Ishikawa (cell line): ENCODE measurements around the gene COL4A4.

Experiments used
- CEBPB ChIP-seq: IDR thresholded peaks from 2 replicates; pipeline ENCODE4 v1.6.1; 2012
- CREB1 ChIP-seq: IDR thresholded peaks from 2 replicates; pipeline ENCODE4 v1.6.1; 2012; ENCODE audit warnings: low read depth
- EGR1 ChIP-seq: IDR thresholded peaks from 2 replicates; pipeline ENCODE4 v1.6.1; 2012
- EP300 ChIP-seq: IDR thresholded peaks from 2 replicates; pipeline ENCODE4 v1.6.1; 2012; ENCODE audit warnings: borderline replicate concordance
- FOXM1 ChIP-seq: IDR thresholded peaks from 2 replicates; pipeline ENCODE4 v1.6.1; 2012; ENCODE audit warnings: low read depth, borderline replicate concordance
- MAX ChIP-seq: IDR thresholded peaks from 2 replicates; pipeline ENCODE4 v1.6.1; 2012
- NFIC ChIP-seq: IDR thresholded peaks from 2 replicates; pipeline ENCODE4 v1.6.1; 2012
- RAD21 ChIP-seq: IDR thresholded peaks from 2 replicates; pipeline ENCODE4 v1.6.1; 2012; ENCODE audit warnings: low read depth
- REST ChIP-seq: IDR thresholded peaks from 2 replicates; pipeline ENCODE4 v1.6.1; 2012; ENCODE audit warnings: low read depth, mild to moderate bottlenecking
- TAF1 ChIP-seq: IDR thresholded peaks from 2 replicates; pipeline ENCODE4 v1.6.1; 2012; ENCODE audit warnings: low read depth, mild to moderate bottlenecking
- TCF12 ChIP-seq: IDR thresholded peaks from 2 replicates; pipeline ENCODE4 v1.6.1; 2012; ENCODE audit warnings: low read depth
- TEAD4 ChIP-seq: IDR thresholded peaks from 2 replicates; pipeline ENCODE4 v1.6.1; 2012
- USF1 ChIP-seq: IDR thresholded peaks from 2 replicates; pipeline ENCODE4 v1.6.1; 2012
- YY1 ChIP-seq: IDR thresholded peaks from 2 replicates; pipeline ENCODE4 v1.6.1; 2012; ENCODE audit warnings: low read depth
- ZBTB7A ChIP-seq: IDR thresholded peaks from 2 replicates; pipeline ENCODE4 v1.6.1; 2012; ENCODE audit warnings: low read depth

Gene COL4A4

GRCh38 chr2:226970362-226970761, 193.6 kb downstream of the COL4A4 start:
- TF ChIP-seq MAX (no peak), TCF12 (no peak), ZBTB7A (no peak), CEBPB (no peak)

GRCh38 chr2:226969417-226970080, 194.5 kb downstream of the COL4A4 start:
- no peak for TF ChIP-seq USF1
- TF ChIP-seq NFIC = no peak
- TF ChIP-seq FOXM1 = no peak
- no peak for TF ChIP-seq RAD21
- no peak for TF ChIP-seq TCF12
- no peak for TF ChIP-seq EP300
- TF ChIP-seq ZBTB7A = no peak
- no peak for TF ChIP-seq TAF1
- TF ChIP-seq MAX = no peak

GRCh38 chr2:226965376-226965775, 198.6 kb downstream of the COL4A4 start:
- TF ChIP-seq ZBTB7A (no peak), TAF1 (no peak), NFIC (no peak), TCF12 (no peak), CREB1 (no peak)

GRCh38 chr2:226963528-226963927, 200.5 kb downstream of the COL4A4 start:
- no peak for TF ChIP-seq ZBTB7A
- TF ChIP-seq TEAD4 = peak; percentile 49
- TF ChIP-seq MAX = no peak
- no peak for TF ChIP-seq CEBPB
- TF ChIP-seq NFIC = no peak

- TF ChIP-seq ZBTB7A (no peak), YY1 (no peak), NFIC (no peak), REST (no peak), TEAD4 (no peak), USF1 (no peak), RAD21 (no peak), CEBPB (no peak), TCF12 (no peak), EP300 (no peak), TAF1 (no peak), EGR1 (no peak), FOXM1 (no peak), MAX (no peak)
Measured at GRCh38 chr2:226962176-226962773, 201.7 kb downstream of the COL4A4 start.

GRCh38 chr2:226959418-226959817, 204.6 kb downstream of the COL4A4 start:
- TF ChIP-seq EGR1 (no peak), TEAD4 (no peak), RAD21 (no peak), ZBTB7A (no peak), TAF1 (no peak), YY1 (no peak), USF1 (no peak), CREB1 (no peak), EP300 (no peak), NFIC (no peak), MAX (no peak), REST (no peak), FOXM1 (no peak), TCF12 (no peak), CEBPB (no peak)
